ENCODE data around the gene ARHGEF19.
"Not testable (repeated sequence)": the region's sequence is repeated elsewhere in the genome, so short reads cannot be mapped to it uniquely, and the experiment has no call there.

ARHGEF19 gene

GRCh38 chr1:16212251-16212961 is at the start of gene ARHGEF19:
Gene ARHGEF19, minus strand, starts transcription at chr1:16212652. Its CDS starts 3,598 bp downstream, at chr1:16209054.
- no peak for DNase-seq (ENCODE audit: low read depth in 2 of 2)

GRCh38 chr1:16262067-16262466 is 49.6 kb upstream of the ARHGEF19 start:
- DNase-seq (ENCODE audit: low read depth in 2 of 2): no peak

GRCh38 chr1:16260814-16261213 is 48.4 kb upstream of the ARHGEF19 start:
- peak; percentile 38 to 48 for DNase-seq (ENCODE audit: low read depth in 2 of 2)

GRCh38 chr1:16258591-16259135 is 46.2 kb upstream of the ARHGEF19 start:
- DNase-seq (ENCODE audit: low read depth in 2 of 2): no peak

GRCh38 chr1:16257968-16258367 is 45.5 kb upstream of the ARHGEF19 start:
- no peak for DNase-seq (ENCODE audit: low read depth in 2 of 2)

- not testable (repeated sequence) for DNase-seq (ENCODE audit: low read depth in 2 of 2)
Measured at GRCh38 chr1:16257556-16257955, 45.1 kb upstream of the ARHGEF19 start.

- DNase-seq (ENCODE audit: low read depth in 2 of 2): no peak
Measured at GRCh38 chr1:16256478-16256877, 44.0 kb upstream of the ARHGEF19 start.

GRCh38 chr1:16254263-16254928 is 41.9 kb upstream of the ARHGEF19 start:
- no peak for DNase-seq (ENCODE audit: low read depth in 2 of 2)

GRCh38 chr1:16253332-16253922 is 41.0 kb upstream of the ARHGEF19 start:
- no peak for DNase-seq (ENCODE audit: low read depth in 2 of 2)

GRCh38 chr1:16252912-16253311 is 40.5 kb upstream of the ARHGEF19 start:
- no peak for DNase-seq (ENCODE audit: low read depth in 2 of 2)

- DNase-seq (ENCODE audit: low read depth in 2 of 2): no peak
Measured at GRCh38 chr1:16251381-16251780, 38.9 kb upstream of the ARHGEF19 start.

- DNase-seq (ENCODE audit: low read depth in 2 of 2): peak; percentile 7 to 17
Measured at GRCh38 chr1:16250524-16251251, 38.2 kb upstream of the ARHGEF19 start.

- DNase-seq (ENCODE audit: low read depth in 2 of 2): peak in 1 of 2 experiments; percentile 7
Measured at GRCh38 chr1:16249596-16250241, 37.3 kb upstream of the ARHGEF19 start.

GRCh38 chr1:16248603-16249516 is 36.4 kb upstream of the ARHGEF19 start:
- peak; percentile 48 to 58 for DNase-seq (ENCODE audit: low read depth in 2 of 2)

- no peak for DNase-seq (ENCODE audit: low read depth in 2 of 2)
Measured at GRCh38 chr1:16248007-16248436, 35.6 kb upstream of the ARHGEF19 start.

- no peak for DNase-seq (ENCODE audit: low read depth in 2 of 2)
Measured at GRCh38 chr1:16247441-16247840, 35.0 kb upstream of the ARHGEF19 start.

- no peak for DNase-seq (ENCODE audit: low read depth in 2 of 2)
Measured at GRCh38 chr1:16246961-16247360, 34.5 kb upstream of the ARHGEF19 start.

GRCh38 chr1:16246239-16246638 is 33.8 kb upstream of the ARHGEF19 start:
- DNase-seq (ENCODE audit: low read depth in 2 of 2): not testable (repeated sequence)

- no peak for DNase-seq (ENCODE audit: low read depth in 2 of 2)
Measured at GRCh38 chr1:16245476-16246196, 33.2 kb upstream of the ARHGEF19 start.
